Erythroblast (primary cell): ENCODE data around the gene OSBPL3.

Experiments used
- GATA1 ChIP-seq: IDR thresholded peaks from 2 replicates; pipeline ENCODE4 v1.6.1; 2011; ENCODE audit warnings: low read depth, mild to moderate bottlenecking, control low read depth, low read length, moderate library complexity
- POLR2A ChIP-seq: IDR thresholded peaks from 2 replicates; pipeline ENCODE4 v1.6.1; 2011; ENCODE audit warnings: mild to moderate bottlenecking, low read length

DNA sequence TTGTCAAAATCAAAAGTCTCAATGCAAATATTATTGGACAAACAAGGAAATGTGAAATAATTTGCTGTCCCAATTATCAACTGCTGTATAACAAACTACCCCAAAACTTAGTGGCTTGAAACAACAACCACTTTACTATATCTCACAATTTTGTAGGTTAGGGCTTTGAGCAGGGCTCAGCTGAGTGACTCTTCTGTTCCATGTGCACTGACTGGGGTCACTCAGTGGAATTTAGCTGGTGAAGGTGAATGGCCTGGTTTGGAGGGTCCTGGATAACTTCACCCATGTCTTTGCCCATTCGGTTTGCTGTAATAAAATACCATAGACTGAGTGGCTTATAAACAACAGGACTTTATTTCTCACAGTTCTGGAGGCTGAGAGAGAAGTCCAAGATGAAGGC is 219.0 kb downstream of the OSBPL3 start:
- TF ChIP-seq POLR2A (no peak), GATA1 (no peak)
